GM18873 (cell line): ENCODE measurements around the gene TIMM44.

ENCODE experiments used
- ATAC-seq: cut with Tn5 transposase; IDR thresholded peaks from one replicate; pipeline ENCODE4 v1.9.1; 2021; ENCODE audit warnings: mild to moderate bottlenecking, moderate library complexity, moderate number of reproducible peaks; ENCODE audit not compliant: unreplicated experiment, low FRiP score

Gene TIMM44

GRCh38 chr19:7943444-7944176 lies at the start of gene TIMM44:
Gene TIMM44, minus strand, starts transcription at chr19:7943666. Its CDS starts 15 bp downstream, at chr19:7943651.
- peak; percentile 92 for ATAC-seq

DNA sequence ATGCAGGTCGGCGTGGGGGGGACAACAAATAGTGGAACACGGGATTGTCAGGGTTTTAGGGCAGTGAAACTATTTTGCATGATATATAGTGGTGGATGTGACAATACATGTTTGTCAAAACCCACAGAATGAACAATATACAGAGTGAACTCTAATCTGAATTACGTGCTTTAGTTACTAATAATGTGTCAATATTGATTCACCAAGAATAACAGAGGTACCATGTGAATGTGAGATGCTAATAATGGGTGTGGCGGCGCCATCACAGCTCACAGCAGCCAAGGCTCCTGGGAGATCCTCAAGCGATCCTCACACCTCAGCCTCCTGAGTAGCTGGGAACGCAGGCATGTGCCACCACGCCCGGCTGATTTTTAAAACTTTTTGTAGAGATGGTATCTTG lies 49.1 kb upstream of the TIMM44 start:
- no peak for ATAC-seq

GRCh38 chr19:7989071-7989575 lies 45.7 kb upstream of the TIMM44 start:
- no peak for ATAC-seq

DNA sequence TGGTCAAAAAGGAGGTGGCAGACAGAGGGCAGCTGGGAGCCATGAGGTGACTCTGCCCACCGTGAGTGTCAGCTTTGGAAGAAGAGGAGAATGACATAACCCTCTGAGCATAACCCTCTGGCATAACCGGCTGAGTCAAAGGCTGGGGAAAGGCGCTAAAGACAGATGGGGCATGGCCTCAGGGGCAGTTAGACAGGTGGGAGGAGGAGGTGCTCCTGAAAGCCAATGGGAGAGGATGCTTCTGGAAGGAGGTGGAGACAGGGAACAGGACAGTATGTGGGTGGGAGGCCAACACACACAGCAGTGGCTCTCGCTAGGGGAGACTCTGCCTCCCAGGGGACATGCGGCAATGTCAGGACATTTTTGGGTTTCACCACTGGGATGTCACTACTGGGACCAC lies 44.8 kb upstream of the TIMM44 start:
- no peak for ATAC-seq

- no peak for ATAC-seq
Measured at GRCh38 chr19:7987114-7987768, 43.8 kb upstream of the TIMM44 start.

- no peak for ATAC-seq
Measured at GRCh38 chr19:7986321-7987113, 43.1 kb upstream of the TIMM44 start.

GRCh38 chr19:7985481-7985911 lies 42.0 kb upstream of the TIMM44 start:
- no peak for ATAC-seq

DNA sequence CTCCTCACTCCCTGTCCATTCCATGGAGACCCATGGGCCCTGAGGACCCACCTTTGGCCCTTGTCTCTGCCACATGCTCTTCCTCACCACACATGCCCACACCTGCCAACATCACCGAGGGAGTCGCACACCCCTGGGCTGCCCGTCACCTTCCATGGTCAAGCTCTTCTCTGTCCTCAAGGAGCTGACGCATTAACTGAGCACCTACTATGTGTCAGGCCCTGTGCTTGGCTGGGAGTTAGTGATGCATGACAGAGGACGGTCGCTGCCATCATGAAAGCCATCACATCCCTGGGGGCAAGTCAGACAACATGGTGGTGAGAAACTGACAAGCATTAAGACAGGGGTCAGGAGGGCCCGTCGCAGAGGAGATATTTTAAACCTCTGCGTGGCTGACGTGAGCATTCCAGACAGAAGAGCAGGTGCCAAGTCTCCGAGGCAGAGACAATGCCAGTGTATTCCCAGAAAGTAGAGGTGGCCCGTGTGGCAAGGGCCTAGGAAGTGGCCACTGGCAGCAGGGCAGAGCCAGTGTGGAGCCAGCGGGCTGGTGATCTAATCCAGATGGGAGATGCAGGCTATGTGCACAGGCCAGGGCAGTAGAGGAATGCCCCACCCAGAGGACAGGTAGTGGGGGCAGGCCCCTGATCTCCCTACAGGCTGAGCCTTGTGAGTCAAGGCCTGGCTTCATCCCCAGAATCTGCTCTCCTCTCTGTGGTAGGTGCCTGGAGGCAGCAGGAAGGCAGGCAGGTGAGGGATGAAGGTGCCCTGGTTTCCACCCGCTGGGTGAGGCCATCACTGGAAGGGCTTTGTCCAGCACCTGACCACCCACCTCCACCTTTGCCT lies 40.8 kb upstream of the TIMM44 start:
- ATAC-seq, result no peak

- no peak for ATAC-seq
Measured at GRCh38 chr19:7983286-7983950, 40.0 kb upstream of the TIMM44 start.

DNA sequence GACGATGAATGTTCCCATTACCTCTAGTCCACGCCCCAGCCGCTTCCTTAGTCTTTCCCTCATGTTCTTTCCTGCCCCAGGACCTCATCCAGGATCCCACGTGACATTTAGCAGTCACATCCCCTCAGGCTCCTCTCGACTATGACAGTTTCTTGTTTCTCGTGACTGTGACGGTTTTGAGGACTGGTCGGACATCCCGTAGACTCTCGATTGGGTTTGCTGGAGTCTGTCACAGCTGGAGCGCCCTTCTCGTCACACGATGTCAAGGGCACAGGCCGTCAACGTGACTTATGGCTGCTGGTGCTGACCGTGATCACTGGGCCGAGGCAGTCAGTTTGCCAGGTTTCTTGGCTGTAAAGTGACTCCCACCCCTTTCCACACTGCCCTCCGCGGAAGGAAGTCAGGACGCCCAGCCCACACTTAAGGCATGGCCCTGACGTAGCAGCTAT lies 39.2 kb upstream of the TIMM44 start:
- no peak for ATAC-seq

GRCh38 chr19:7982103-7982502 lies 38.6 kb upstream of the TIMM44 start:
- ATAC-seq, result no peak

- ATAC-seq, result no peak
Measured at GRCh38 chr19:7981661-7982060, 38.2 kb upstream of the TIMM44 start.

DNA sequence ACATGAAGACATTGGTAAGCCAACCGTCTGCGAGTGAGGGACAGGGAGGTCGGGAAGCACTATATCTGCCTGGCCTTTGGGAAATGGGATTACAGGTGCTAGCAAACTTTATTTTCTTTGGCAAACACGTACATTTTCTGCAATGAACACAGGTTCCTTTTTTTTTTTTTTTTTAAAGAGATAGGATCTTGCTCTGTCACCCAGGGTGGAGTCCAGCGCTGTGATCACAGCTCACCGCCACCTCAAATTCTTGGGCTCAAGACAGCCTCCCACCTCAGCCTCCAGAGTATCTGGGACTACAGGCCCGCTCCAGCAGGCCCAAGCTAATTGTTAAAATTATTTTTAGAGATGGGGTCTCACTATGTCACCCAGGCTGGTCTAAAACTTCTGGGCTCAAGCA lies 37.7 kb upstream of the TIMM44 start:
- no peak for ATAC-seq

DNA sequence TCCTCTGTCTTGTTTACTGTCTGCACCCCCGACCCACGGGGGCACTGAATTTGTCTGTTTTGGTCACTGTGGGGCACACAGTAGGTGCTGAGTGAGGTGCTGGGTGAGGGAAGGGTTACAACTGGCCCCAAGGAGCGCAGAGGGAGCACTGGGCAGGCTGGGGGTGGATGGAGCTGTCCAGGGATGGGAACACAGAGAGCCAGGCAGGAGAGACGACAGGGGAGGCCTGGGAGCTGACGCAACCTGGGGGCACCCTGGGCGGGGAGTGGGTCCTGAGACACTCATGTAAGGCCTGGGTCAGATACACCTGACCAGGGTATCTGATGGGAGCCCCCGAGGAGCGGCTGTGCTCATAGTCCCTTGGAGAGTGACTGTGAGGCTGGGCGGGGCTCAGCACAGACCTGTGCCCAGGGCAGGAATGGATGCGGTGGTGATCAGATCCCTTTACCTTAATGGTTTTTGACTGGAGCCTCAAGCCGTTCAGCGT lies 37.2 kb upstream of the TIMM44 start:
- ATAC-seq, result no peak

DNA sequence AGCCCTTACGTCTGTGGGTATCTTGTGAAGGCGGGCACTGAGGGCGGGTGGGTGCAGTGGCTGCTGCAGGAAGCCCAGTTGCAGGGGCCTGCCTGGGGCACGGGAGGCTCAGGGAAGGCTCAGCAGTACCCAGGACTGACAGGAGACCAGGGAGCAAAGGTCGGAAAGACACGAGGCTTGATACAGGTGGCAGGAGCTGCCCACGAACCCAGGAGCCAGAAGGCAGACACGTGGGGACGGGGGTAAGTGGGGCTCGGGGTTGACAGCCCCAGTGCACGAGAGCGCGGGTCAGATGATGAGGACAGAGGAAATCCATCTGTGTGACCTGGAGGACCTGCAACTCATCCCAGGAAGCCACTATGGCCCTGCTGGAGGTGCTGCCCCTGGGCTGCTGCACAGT lies 36.7 kb upstream of the TIMM44 start:
- ATAC-seq, result no peak

GRCh38 chr19:7979559-7979958 lies 36.1 kb upstream of the TIMM44 start:
- no peak for ATAC-seq

- ATAC-seq, result no peak
Measured at GRCh38 chr19:7979011-7979410, 35.5 kb upstream of the TIMM44 start.

- no peak for ATAC-seq
Measured at GRCh38 chr19:7978179-7978825, 34.8 kb upstream of the TIMM44 start.

DNA sequence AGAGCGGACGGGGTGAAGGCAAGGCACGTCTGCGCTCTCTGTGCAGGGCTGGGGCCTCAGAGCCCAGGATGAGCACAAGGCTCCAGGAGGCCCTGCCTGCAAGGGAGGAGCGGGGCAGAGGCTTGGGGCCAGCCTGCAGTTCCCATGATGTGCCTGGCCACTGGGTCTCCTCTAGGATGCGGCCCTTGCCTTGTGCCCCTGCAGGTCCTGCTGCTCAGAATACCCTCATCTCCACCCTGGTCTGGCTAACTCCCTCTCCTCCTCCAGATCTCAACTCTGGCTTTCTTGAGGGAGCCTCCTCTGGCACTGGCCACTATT lies 34.2 kb upstream of the TIMM44 start:
- ATAC-seq, result no peak
